Activated naive CD8-positive, alpha-beta T cell treated with anti-CD3 and anti-CD28 coated beads, Interleukin-2, amount 50 U/mL, for 24 hours (primary cell): ENCODE results near the gene SLC9A3.

Source experiments
- ATAC-seq: fragments of 150-1000 bp; cut with Tn5 transposase; one replicate; pipeline ENCODE4 v1.10.0; 2021
- DNase-seq: peaks from one replicate; pipeline ENCODE4 v3.0.0; 2021
- H3K27ac Mint-ChIP-seq: one replicate; pipeline ENCODE4 v1.8.0; 2021; ENCODE audit warnings: mild to moderate bottlenecking, mixed read lengths
- H3K27me3 Mint-ChIP-seq: one replicate; pipeline ENCODE4 v1.8.0; 2021; ENCODE audit warnings: mixed read lengths
- H3K36me3 Mint-ChIP-seq: one replicate; pipeline ENCODE4 v1.8.0; 2021; ENCODE audit warnings: low read depth, mixed read lengths
- H3K4me1 Mint-ChIP-seq: one replicate; pipeline ENCODE4 v1.8.0; 2021; ENCODE audit warnings: mixed read lengths
- H3K4me3 Mint-ChIP-seq: one replicate; pipeline ENCODE4 v1.8.0; 2021; ENCODE audit warnings: mild to moderate bottlenecking, moderate library complexity, mixed read lengths
- H3K9me3 Mint-ChIP-seq: one replicate; pipeline ENCODE4 v1.8.0; 2021; ENCODE audit warnings: mixed read lengths

The SLC9A3 gene

GRCh38 chr5:524234-524972 is at the start of gene SLC9A3:
Gene SLC9A3 (minus strand): TSS chr5:524449.
- peaks cover 60% of the 10 kb centered on the region for H3K27me3 Mint-ChIP-seq

GRCh38 chr5:573976-574375 is 49.7 kb upstream of the SLC9A3 start:
- Mint-ChIP-seq H3K4me1 (no peaks in the 10 kb centered on the region), H3K36me3 (peaks cover 2% of the 10 kb centered on the region), H3K4me3 (no peak overlapping the region), H3K9me3 (peaks cover 28% of the 10 kb centered on the region), H3K27ac (no peak overlapping the region), H3K27me3 (peaks cover 22% of the 10 kb centered on the region)
- no peak for ATAC-seq
- DNase-seq: no peak

More at GRCh38 chr5:524234-524972, at the start of gene SLC9A3:
- Mint-ChIP-seq H3K4me3 (peak within 1 kb of the TSS; percentile 5), H3K27ac (no peak within 1 kb of the TSS), H3K36me3 (peaks cover 3% of the 10 kb centered on the region), H3K9me3 (no peaks in the 10 kb centered on the region), H3K4me1 (peaks cover 28% of the 10 kb centered on the region)
- ATAC-seq: no peak
- DNase-seq: no peak

GRCh38 chr5:573206-573605 is 49.0 kb upstream of the SLC9A3 start:
- no peak overlapping the region for H3K27ac Mint-ChIP-seq
- no peak for ATAC-seq
- peaks cover 24% of the 10 kb centered on the region for H3K9me3 Mint-ChIP-seq

GRCh38 chr5:572398-573019 is 48.3 kb upstream of the SLC9A3 start:
- Mint-ChIP-seq H3K36me3 (peaks cover 2% of the 10 kb centered on the region), H3K9me3 (peaks cover 22% of the 10 kb centered on the region), H3K4me1 (no peaks in the 10 kb centered on the region), H3K27ac (no peak overlapping the region), H3K27me3 (peaks cover 26% of the 10 kb centered on the region), H3K4me3 (no peak overlapping the region)
- no peak for ATAC-seq
- no peak for DNase-seq

More at GRCh38 chr5:573206-573605, 49.0 kb upstream of the SLC9A3 start:
- Mint-ChIP-seq H3K4me1 (no peaks in the 10 kb centered on the region), H3K4me3 (no peak overlapping the region), H3K36me3 (peaks cover 2% of the 10 kb centered on the region), H3K27me3 (peaks cover 22% of the 10 kb centered on the region)
- DNase-seq: no peak

GRCh38 chr5:571791-572190 is 47.5 kb upstream of the SLC9A3 start:
- ATAC-seq: no peak
- DNase-seq: no peak
- Mint-ChIP-seq H3K9me3 (peaks cover 15% of the 10 kb centered on the region), H3K4me3 (no peak overlapping the region), H3K4me1 (no peaks in the 10 kb centered on the region), H3K27ac (no peak overlapping the region), H3K27me3 (peaks cover 30% of the 10 kb centered on the region), H3K36me3 (peaks cover 2% of the 10 kb centered on the region)

- Mint-ChIP-seq H3K9me3 (peaks cover 8% of the 10 kb centered on the region), H3K27me3 (peaks cover 33% of the 10 kb centered on the region), H3K27ac (no peak overlapping the region), H3K4me1 (no peaks in the 10 kb centered on the region), H3K4me3 (no peak overlapping the region), H3K36me3 (no peaks in the 10 kb centered on the region)
- DNase-seq (no peak), ATAC-seq (no peak)
Measured at GRCh38 chr5:570886-571285, 46.6 kb upstream of the SLC9A3 start.

- Mint-ChIP-seq H3K27me3 (peaks cover 31% of the 10 kb centered on the region), H3K36me3 (no peaks in the 10 kb centered on the region), H3K27ac (no peak overlapping the region), H3K9me3 (peaks cover 4% of the 10 kb centered on the region), H3K4me3 (no peak overlapping the region), H3K4me1 (no peaks in the 10 kb centered on the region)
- DNase-seq: no peak
- ATAC-seq: no peak
Measured at GRCh38 chr5:570446-570845, 46.2 kb upstream of the SLC9A3 start.

GRCh38 chr5:569868-570361 is 45.7 kb upstream of the SLC9A3 start:
- Mint-ChIP-seq H3K9me3 (no peaks in the 10 kb centered on the region), H3K27ac (no peak overlapping the region), H3K4me1 (no peaks in the 10 kb centered on the region), H3K27me3 (peaks cover 31% of the 10 kb centered on the region), H3K4me3 (no peak overlapping the region), H3K36me3 (no peaks in the 10 kb centered on the region)
- ATAC-seq (no peak), DNase-seq (no peak)

- ATAC-seq (no peak), DNase-seq (no peak)
- no peaks in the 10 kb centered on the region for H3K9me3 Mint-ChIP-seq
- H3K27ac Mint-ChIP-seq: no peak overlapping the region
- H3K27me3 Mint-ChIP-seq: peaks cover 31% of the 10 kb centered on the region
- H3K4me3 Mint-ChIP-seq: no peak overlapping the region
- H3K36me3 Mint-ChIP-seq: no peaks in the 10 kb centered on the region
- H3K4me1 Mint-ChIP-seq: no peaks in the 10 kb centered on the region
Measured at GRCh38 chr5:569358-569867, 45.2 kb upstream of the SLC9A3 start.

- Mint-ChIP-seq H3K4me3 (no peak overlapping the region), H3K36me3 (no peaks in the 10 kb centered on the region), H3K4me1 (no peaks in the 10 kb centered on the region), H3K27ac (no peak overlapping the region), H3K9me3 (no peaks in the 10 kb centered on the region), H3K27me3 (peaks cover 31% of the 10 kb centered on the region)
- ATAC-seq (no peak), DNase-seq (no peak)
Measured at GRCh38 chr5:568809-569208, 44.6 kb upstream of the SLC9A3 start.

- H3K27me3 Mint-ChIP-seq: peaks cover 27% of the 10 kb centered on the region
- H3K36me3 Mint-ChIP-seq: no peaks in the 10 kb centered on the region
- H3K9me3 Mint-ChIP-seq: no peaks in the 10 kb centered on the region
- no peak overlapping the region for H3K27ac Mint-ChIP-seq
- no peaks in the 10 kb centered on the region for H3K4me1 Mint-ChIP-seq
- no peak for DNase-seq
- no peak for ATAC-seq
- no peak overlapping the region for H3K4me3 Mint-ChIP-seq
Measured at GRCh38 chr5:568061-568781, 44.0 kb upstream of the SLC9A3 start.

- Mint-ChIP-seq H3K4me3 (no peak overlapping the region), H3K9me3 (no peaks in the 10 kb centered on the region), H3K36me3 (no peaks in the 10 kb centered on the region), H3K27ac (no peak overlapping the region), H3K4me1 (no peaks in the 10 kb centered on the region), H3K27me3 (peaks cover 27% of the 10 kb centered on the region)
- DNase-seq (no peak), ATAC-seq (no peak)
Measured at GRCh38 chr5:567664-568060, 43.4 kb upstream of the SLC9A3 start.

GRCh38 chr5:566636-567309 is 42.5 kb upstream of the SLC9A3 start:
- ATAC-seq (no peak), DNase-seq (no peak)
- Mint-ChIP-seq H3K27ac (no peak overlapping the region), H3K4me1 (no peaks in the 10 kb centered on the region), H3K36me3 (no peaks in the 10 kb centered on the region), H3K27me3 (peaks cover 25% of the 10 kb centered on the region), H3K9me3 (no peaks in the 10 kb centered on the region), H3K4me3 (no peak overlapping the region)

GRCh38 chr5:565782-566440 is 41.7 kb upstream of the SLC9A3 start:
- H3K4me3 Mint-ChIP-seq: no peak overlapping the region

More at GRCh38 chr5:565782-566440, 41.7 kb upstream of the SLC9A3 start:
- Mint-ChIP-seq H3K27me3 (peaks cover 28% of the 10 kb centered on the region), H3K27ac (no peak overlapping the region), H3K4me1 (no peaks in the 10 kb centered on the region), H3K9me3 (no peaks in the 10 kb centered on the region), H3K36me3 (no peaks in the 10 kb centered on the region)
- ATAC-seq: no peak
- DNase-seq: no peak
